Liver (tissue), 3 donors: ENCODE data around the gene WDR46.

Experiments used
- HNF4A ChIP-seq, 2 donors: conservative IDR thresholded peaks; 2 replicates each; pipeline ENCODE4 v1.6.1; 2016; ENCODE audit warnings: antibody characterized with exemption in 2 of 2, mild to moderate bottlenecking in 2 of 2
- JUND ChIP-seq, 2 donors: IDR thresholded peaks; 2 replicates each; pipeline ENCODE4 v1.6.1; 2016; ENCODE audit warnings: antibody characterized with exemption in 2 of 2
- RXRA ChIP-seq, 2 donors: IDR thresholded peaks; 2 replicates each; pipeline ENCODE4 v1.6.1; 2017 to 2018; ENCODE audit warnings: antibody characterized with exemption in 2 of 2, mild to moderate bottlenecking in 1 of 2
- SP1 ChIP-seq: IDR thresholded peaks from 2 replicates; pipeline ENCODE4 v1.6.1; 2018; ENCODE audit warnings: antibody characterized with exemption, mild to moderate bottlenecking
- TF ChIP-seq, protein P1 (sequence below): IDR thresholded peaks from 2 replicates; pipeline ENCODE4 v1.6.1; 2016; ENCODE audit warnings: antibody characterized with exemption, mild to moderate bottlenecking
- TF ChIP-seq, protein P2 (sequence below): fragments of 150-350 bp; IDR thresholded peaks from 2 replicates; pipeline ENCODE4 v1.5.1; 2017; ENCODE audit warnings: improper control_type of control experiment, low read depth, low read length; ENCODE audit not compliant: missing input control
- TF ChIP-seq, protein P3 (sequence below): IDR thresholded peaks from 2 replicates; pipeline ENCODE4 v1.6.1; 2016; ENCODE audit warnings: antibody characterized with exemption
- TF ChIP-seq, protein P4 (sequence below): IDR thresholded peaks from 2 replicates; pipeline ENCODE4 v1.6.1; 2016; ENCODE audit warnings: antibody characterized with exemption
- donor health status: healthy.
- donor health status: healthy.

DNA sequence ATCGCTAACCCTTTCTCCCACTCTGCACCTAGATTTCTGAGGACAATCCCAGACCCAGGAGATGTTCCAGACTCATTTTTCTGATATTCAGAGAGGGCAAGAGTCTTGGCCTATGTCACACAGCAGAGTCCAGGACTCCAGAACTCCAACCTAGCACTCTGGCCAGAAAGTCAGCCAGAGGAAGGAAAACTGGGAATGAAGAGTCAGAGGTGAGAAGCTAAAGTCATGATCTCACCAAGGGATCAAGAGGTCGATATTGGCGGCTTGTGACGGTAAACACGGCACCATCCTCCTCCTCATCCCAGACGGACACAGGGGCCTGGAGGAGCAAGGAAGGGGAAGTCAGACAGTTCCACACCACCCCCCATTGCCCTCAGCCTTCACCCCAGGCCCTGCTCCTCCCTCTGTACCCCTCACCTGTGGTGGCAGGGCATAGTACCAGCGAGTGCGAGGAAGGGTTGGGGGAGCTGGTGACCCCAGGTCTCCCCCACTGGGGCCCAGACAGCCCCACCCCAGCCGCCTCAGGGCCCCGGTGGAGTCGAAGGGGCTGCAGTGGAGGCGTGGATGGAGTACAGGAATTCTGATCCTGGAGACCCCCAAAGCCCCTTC lies 7.9 kb upstream of the WDR46 start:
- TF ChIP-seq, protein P1, sequence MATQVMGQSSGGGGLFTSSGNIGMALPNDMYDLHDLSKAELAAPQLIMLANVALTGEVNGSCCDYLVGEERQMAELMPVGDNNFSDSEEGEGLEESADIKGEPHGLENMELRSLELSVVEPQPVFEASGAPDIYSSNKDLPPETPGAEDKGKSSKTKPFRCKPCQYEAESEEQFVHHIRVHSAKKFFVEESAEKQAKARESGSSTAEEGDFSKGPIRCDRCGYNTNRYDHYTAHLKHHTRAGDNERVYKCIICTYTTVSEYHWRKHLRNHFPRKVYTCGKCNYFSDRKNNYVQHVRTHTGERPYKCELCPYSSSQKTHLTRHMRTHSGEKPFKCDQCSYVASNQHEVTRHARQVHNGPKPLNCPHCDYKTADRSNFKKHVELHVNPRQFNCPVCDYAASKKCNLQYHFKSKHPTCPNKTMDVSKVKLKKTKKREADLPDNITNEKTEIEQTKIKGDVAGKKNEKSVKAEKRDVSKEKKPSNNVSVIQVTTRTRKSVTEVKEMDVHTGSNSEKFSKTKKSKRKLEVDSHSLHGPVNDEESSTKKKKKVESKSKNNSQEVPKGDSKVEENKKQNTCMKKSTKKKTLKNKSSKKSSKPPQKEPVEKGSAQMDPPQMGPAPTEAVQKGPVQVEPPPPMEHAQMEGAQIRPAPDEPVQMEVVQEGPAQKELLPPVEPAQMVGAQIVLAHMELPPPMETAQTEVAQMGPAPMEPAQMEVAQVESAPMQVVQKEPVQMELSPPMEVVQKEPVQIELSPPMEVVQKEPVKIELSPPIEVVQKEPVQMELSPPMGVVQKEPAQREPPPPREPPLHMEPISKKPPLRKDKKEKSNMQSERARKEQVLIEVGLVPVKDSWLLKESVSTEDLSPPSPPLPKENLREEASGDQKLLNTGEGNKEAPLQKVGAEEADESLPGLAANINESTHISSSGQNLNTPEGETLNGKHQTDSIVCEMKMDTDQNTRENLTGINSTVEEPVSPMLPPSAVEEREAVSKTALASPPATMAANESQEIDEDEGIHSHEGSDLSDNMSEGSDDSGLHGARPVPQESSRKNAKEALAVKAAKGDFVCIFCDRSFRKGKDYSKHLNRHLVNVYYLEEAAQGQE = no peak
- TF ChIP-seq, protein P2, sequence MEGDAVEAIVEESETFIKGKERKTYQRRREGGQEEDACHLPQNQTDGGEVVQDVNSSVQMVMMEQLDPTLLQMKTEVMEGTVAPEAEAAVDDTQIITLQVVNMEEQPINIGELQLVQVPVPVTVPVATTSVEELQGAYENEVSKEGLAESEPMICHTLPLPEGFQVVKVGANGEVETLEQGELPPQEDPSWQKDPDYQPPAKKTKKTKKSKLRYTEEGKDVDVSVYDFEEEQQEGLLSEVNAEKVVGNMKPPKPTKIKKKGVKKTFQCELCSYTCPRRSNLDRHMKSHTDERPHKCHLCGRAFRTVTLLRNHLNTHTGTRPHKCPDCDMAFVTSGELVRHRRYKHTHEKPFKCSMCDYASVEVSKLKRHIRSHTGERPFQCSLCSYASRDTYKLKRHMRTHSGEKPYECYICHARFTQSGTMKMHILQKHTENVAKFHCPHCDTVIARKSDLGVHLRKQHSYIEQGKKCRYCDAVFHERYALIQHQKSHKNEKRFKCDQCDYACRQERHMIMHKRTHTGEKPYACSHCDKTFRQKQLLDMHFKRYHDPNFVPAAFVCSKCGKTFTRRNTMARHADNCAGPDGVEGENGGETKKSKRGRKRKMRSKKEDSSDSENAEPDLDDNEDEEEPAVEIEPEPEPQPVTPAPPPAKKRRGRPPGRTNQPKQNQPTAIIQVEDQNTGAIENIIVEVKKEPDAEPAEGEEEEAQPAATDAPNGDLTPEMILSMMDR = no peak
- TF ChIP-seq, protein P3, sequence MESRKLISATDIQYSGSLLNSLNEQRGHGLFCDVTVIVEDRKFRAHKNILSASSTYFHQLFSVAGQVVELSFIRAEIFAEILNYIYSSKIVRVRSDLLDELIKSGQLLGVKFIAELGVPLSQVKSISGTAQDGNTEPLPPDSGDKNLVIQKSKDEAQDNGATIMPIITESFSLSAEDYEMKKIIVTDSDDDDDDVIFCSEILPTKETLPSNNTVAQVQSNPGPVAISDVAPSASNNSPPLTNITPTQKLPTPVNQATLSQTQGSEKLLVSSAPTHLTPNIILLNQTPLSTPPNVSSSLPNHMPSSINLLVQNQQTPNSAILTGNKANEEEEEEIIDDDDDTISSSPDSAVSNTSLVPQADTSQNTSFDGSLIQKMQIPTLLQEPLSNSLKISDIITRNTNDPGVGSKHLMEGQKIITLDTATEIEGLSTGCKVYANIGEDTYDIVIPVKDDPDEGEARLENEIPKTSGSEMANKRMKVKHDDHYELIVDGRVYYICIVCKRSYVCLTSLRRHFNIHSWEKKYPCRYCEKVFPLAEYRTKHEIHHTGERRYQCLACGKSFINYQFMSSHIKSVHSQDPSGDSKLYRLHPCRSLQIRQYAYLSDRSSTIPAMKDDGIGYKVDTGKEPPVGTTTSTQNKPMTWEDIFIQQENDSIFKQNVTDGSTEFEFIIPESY = no peak
- TF ChIP-seq SP1 (no peak), HNF4A (conservative IDR thresholded peaks at IDR 0.05) (no peak), JUND (IDR thresholded peaks at IDR 0.05) (no peak), RXRA (IDR thresholded peaks at IDR 0.05) (no peak)
- TF ChIP-seq, protein P4, sequence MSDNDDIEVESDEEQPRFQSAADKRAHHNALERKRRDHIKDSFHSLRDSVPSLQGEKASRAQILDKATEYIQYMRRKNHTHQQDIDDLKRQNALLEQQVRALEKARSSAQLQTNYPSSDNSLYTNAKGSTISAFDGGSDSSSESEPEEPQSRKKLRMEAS = no peak
